Stomach (tissue), 9 donors: ENCODE measurements around the gene GC. TPM values are rescaled to one million over a fixed set of nuclear protein-coding genes. Genes with fewer than 3 reads are reported as not detected.

Source experiments
- DNase-seq, 2 donors: peaks; one replicate each; pipeline versions ENCODE4 v3.0.0 to v3.0.0-alpha.2; 2013 to 2019
- H3K27ac ChIP-seq, 5 donors: fragments of 200-600 bp in 4 of 5; sonication (generic) in 4 of 5; one replicate each; pipeline ENCODE4 v1.5.1; 2013 to 2019; ENCODE audit warnings: mild to moderate bottlenecking in 1 of 5, moderate library complexity in 1 of 5
- H3K27me3 ChIP-seq, 3 donors: fragments of 200-600 bp; sonication (generic); one replicate each; pipeline ENCODE4 v1.5.1; 2017 to 2019; ENCODE audit warnings: mixed run types in 1 of 3
- H3K36me3 ChIP-seq, 4 donors: fragments of 200-600 bp; sonication (generic); 1 replicate in 3 of 4; 2 replicates in 1 of 4; pipeline ENCODE4 v1.5.1; 2016 to 2019
- H3K4me1 ChIP-seq, 4 donors: fragments of 200-600 bp; sonication (generic); one replicate each; pipeline ENCODE4 v1.5.1; 2016 to 2019
- H3K4me3 ChIP-seq, 4 donors: fragments of 200-600 bp; sonication (generic) in 3 of 4; one replicate each; pipeline ENCODE4 v1.5.1; 2016 to 2019; ENCODE audit warnings: mild to moderate bottlenecking in 1 of 4
- H3K9me3 ChIP-seq, 4 donors: fragments of 200-600 bp; sonication (generic); one replicate each; pipeline ENCODE4 v1.5.1; 2016 to 2019
- EP300 ChIP-seq: sonication (generic); formaldehyde crosslinking; IDR thresholded peaks from one replicate; pipeline ENCODE4 v1.6.1; 2017; ENCODE audit warnings: antibody characterized with exemption
- POLR2A ChIP-seq, 4 donors: fragments of 450-650 bp; IDR thresholded peaks; one replicate each; pipeline ENCODE4 v1.6.1; 2016; ENCODE audit warnings: antibody characterized with exemption in 4 of 4, control low read depth in 2 of 4, mild to moderate bottlenecking in 1 of 4, moderate library complexity in 1 of 4
- POLR2AphosphoS5 ChIP-seq, 3 donors: sonication (generic); formaldehyde crosslinking; IDR thresholded peaks; one replicate each; pipeline ENCODE4 v1.6.1; 2016; ENCODE audit warnings: antibody characterized with exemption in 3 of 3
- WGBS, 5 donors: extraction: QIAGEN DNeasy Blood & Tissue Kit in 3 of 5; methylation state at CpG; one replicate each; pipeline versions ENCODE4 v1.1.5 to v1.1.7; 2013 to 2018; 5-methylcytosine and 5-hydroxymethylcytosine counted together
- intact Hi-C: fragments of 100-400 bp; cut with DNase I; formaldehyde crosslinking; loops from one replicate; pipeline ENCODE4 v1.15.1; 2023; ENCODE audit warnings: low total_unique reads
- polyA plus RNA-seq, 3 donors: library from polyadenylated mRNA; stranded (reverse); fragments of 200-250 nt; gene quantifications; one replicate each; pipeline ENCODE4 v1.2.3, GENCODE V29; 2013
- total RNA-seq, 5 donors: library from RNA; depleted of rRNA; stranded (reverse); fragments of >200 nt; gene quantifications; one replicate each; pipeline versions ENCODE4 v1.1.0 to v1.2.3, GENCODE V29; 2014 to 2016
- TF ChIP-seq, protein P1 (sequence below), 7 experiments: fragments of 450-650 bp in 4 of 7; fragments of 200-600 bp in 3 of 7; sonication (generic) in 3 of 7; IDR thresholded peaks; one replicate each; pipeline ENCODE4 v1.5.1; 2016 to 2019; ENCODE audit warnings: antibody characterized with exemption in 7 of 7, control low read depth in 2 of 7, mild to moderate bottlenecking in 1 of 7
- donor health status: healthy with polysubstance abuse.
- donor health status: Bipolar disorder and iron deficiency.
- donor health status: healthy.

Gene GC
- total and polyA plus RNA-seq, 8 donors = 2.8 to 14.5 (median 8.2) TPM; not detected in 3

DNA sequence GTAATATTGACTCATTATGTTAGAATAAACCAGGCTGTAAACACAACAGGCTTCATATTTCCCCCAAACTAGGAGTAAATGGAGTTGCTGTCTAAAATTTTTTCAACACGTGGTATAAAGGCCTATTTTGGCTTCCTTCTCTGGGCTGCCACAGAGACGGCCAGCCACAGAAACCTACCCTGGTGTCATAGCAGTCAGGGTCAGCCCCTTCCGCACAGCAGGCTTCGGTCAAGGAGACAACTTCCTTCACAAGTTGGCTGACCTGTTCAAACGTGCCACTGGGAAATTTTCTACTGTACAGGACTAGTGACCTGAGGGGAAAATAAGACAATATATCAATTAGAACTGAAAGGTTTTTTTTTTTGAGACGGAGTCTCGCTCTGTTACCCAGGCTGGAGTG lies 15.8 kb downstream of the GC start:
- no peak for DNase-seq
- Histone ChIP-seq H3K4me1 (peaks cover 0 to under 1% (median 0%) of the 10 kb centered on the region in 4 donors), H3K4me3 (no peak overlapping the region), H3K36me3 (no peaks in the 10 kb centered on the region), H3K9me3 (no peaks in the 10 kb centered on the region), H3K27ac (no peak overlapping the region), H3K27me3 (no peaks in the 10 kb centered on the region)
- TF ChIP-seq POLR2AphosphoS5 (IDR thresholded peaks at IDR 0.05) (no peak), POLR2A (IDR thresholded peaks at IDR 0.05) (no peak), EP300 (no peak)
- TF ChIP-seq, protein P1, sequence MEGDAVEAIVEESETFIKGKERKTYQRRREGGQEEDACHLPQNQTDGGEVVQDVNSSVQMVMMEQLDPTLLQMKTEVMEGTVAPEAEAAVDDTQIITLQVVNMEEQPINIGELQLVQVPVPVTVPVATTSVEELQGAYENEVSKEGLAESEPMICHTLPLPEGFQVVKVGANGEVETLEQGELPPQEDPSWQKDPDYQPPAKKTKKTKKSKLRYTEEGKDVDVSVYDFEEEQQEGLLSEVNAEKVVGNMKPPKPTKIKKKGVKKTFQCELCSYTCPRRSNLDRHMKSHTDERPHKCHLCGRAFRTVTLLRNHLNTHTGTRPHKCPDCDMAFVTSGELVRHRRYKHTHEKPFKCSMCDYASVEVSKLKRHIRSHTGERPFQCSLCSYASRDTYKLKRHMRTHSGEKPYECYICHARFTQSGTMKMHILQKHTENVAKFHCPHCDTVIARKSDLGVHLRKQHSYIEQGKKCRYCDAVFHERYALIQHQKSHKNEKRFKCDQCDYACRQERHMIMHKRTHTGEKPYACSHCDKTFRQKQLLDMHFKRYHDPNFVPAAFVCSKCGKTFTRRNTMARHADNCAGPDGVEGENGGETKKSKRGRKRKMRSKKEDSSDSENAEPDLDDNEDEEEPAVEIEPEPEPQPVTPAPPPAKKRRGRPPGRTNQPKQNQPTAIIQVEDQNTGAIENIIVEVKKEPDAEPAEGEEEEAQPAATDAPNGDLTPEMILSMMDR (IDR thresholded peaks at IDR 0.05) = no peak
- WGBS, 5 donors = 76 to 88% (median 85%) methylated on average over 7 of the region's 7 CpGs
- intact Hi-C loops = no loop called here

DNA sequence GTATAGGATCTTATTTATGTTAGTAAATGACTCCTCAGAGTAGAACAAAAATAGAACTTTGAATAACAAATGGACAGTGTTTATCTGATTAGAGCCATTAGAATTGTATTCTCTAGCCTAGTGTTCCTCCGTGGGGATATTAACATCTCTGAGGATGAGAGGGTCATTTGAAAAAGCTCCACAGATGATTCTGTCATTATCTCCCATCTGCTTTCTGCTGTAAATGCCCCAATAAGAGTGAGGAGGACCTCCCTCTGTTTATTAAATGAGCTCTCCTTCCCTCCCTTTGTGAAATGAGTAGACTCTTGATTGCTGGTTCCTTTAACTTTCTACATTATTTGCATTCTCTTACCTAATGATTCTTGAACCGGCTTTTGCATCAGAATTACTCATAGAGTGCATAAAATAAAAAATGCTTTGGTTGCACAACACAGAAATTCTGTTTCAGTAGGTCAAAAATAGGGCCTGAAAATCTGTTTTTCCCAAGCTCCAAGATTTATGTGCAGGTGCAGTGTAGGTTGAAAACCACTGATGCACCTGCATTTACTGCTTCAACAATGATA lies 18.0 kb downstream of the GC start:
- WGBS, 5 donors = 29 to 50% (median 48%) methylated on average over 2 of the region's 2 CpGs
- intact Hi-C loops = no loop called here
- no peak overlapping the region for H3K27ac ChIP-seq

DNA sequence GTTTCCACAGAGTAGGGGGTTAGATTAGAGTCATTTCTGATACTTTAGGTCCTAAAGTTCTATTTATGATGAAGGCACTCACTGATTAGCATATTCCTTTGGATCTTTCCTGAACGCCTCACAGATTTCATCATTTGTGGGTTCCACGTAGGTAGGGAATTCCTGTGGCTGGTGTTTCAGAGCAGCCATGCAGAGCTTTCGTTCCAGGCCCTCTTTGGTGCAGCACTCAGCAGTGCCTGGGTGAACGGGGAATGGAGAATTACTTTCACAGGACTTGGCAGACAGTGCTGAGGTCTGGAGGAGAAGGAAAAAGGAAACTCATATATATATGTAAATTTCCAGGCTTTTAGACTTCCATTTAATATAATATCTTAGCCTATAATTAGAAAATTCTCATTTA lies 18.5 kb downstream of the GC start:
- 68 to 80% (median 77%) methylated on average over 4 of the region's 4 CpGs for WGBS, 5 donors
- Histone ChIP-seq H3K36me3 (no peaks in the 10 kb centered on the region), H3K4me1 (no peaks in the 10 kb centered on the region), H3K27me3 (no peaks in the 10 kb centered on the region), H3K4me3 (no peak overlapping the region), H3K27ac (no peak overlapping the region), H3K9me3 (no peaks in the 10 kb centered on the region)
- TF ChIP-seq EP300 (no peak), POLR2AphosphoS5 (IDR thresholded peaks at IDR 0.05) (no peak)
- TF ChIP-seq, protein P1 (IDR thresholded peaks at IDR 0.05) = no peak
- no peak for DNase-seq
- intact Hi-C loops = no loop called here

More for the DNA sequence above, 18.0 kb downstream of the GC start:
- Histone ChIP-seq H3K27me3 (no peaks in the 10 kb centered on the region), H3K36me3 (no peaks in the 10 kb centered on the region), H3K4me3 (no peak overlapping the region), H3K4me1 (no peaks in the 10 kb centered on the region), H3K9me3 (no peaks in the 10 kb centered on the region)
- no peak for TF ChIP-seq POLR2A (IDR thresholded peaks at IDR 0.05)
- TF ChIP-seq POLR2AphosphoS5 (IDR thresholded peaks at IDR 0.05) = no peak
- TF ChIP-seq, protein P1 (IDR thresholded peaks at IDR 0.05) = no peak
- no peak for TF ChIP-seq EP300
- DNase-seq = no peak

DNA sequence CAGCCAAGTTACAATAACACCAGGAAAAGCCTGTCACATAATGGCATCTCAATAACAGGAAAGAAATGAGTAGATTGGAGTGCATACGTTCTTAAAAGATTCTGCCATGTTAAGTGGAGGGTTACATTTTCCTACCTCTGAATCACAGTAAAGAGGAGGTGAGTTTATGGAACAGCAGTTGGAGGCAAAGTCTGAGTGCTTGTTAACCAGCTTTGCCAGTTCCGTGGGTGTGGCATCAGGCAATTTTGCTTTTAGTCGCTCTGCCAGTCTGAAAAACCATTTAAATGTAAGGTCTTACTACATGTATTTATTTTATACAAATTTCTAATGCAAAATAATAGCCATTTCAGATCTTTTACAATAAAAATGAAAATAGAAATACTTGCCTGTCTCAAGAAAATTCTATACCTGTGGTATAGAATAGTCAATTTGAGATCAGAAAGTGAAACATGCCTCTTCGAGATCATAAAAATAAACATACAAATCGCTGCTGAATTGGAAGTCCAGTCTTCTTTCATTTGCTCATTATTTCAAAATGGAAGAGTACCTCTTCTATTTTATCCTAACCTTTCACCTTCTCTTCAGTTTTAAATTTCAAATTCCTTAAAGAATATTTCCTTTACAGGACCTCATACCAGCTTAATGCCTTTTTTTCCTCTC lies 31.4 kb downstream of the GC start:
- Histone ChIP-seq H3K4me1 (no peaks in the 10 kb centered on the region), H3K9me3 (no peaks in the 10 kb centered on the region), H3K4me3 (no peak overlapping the region), H3K27me3 (no peaks in the 10 kb centered on the region), H3K36me3 (no peaks in the 10 kb centered on the region), H3K27ac (no peak overlapping the region)
- no peak for DNase-seq
- WGBS, 5 donors = 68 to 84% (median 83%) methylated on average over 5 of the region's 5 CpGs
- TF ChIP-seq POLR2AphosphoS5 (IDR thresholded peaks at IDR 0.05) = no peak
- TF ChIP-seq, protein P1 (IDR thresholded peaks at IDR 0.05) = no peak
- no peak for TF ChIP-seq EP300
- no peak for TF ChIP-seq POLR2A (IDR thresholded peaks at IDR 0.05)
- intact Hi-C loops = no loop called here
